Measurements from ENCODE around the gene CDCA7.

DNA sequence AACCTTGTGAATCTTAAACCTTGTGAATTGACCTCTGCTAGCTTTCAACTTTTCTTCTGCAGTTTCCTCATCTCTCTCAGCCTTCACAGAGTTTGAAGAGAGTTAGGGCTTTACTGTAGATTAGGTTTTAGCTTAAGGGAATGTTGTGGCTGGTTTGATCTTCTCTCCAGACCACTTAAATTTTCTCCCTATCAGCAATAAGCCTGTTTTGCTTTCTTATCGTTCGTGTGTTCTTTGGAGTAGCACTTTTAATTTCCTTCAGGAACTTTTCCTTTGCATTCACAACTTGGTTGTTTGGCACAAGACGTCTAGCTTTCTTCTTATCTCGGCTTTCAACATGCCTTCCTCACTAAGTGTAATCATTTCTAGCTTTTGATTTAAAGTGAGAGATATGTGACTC, 2.8 kb upstream of the CDCA7 start:
- TF ChIP-seq, protein P1, sequence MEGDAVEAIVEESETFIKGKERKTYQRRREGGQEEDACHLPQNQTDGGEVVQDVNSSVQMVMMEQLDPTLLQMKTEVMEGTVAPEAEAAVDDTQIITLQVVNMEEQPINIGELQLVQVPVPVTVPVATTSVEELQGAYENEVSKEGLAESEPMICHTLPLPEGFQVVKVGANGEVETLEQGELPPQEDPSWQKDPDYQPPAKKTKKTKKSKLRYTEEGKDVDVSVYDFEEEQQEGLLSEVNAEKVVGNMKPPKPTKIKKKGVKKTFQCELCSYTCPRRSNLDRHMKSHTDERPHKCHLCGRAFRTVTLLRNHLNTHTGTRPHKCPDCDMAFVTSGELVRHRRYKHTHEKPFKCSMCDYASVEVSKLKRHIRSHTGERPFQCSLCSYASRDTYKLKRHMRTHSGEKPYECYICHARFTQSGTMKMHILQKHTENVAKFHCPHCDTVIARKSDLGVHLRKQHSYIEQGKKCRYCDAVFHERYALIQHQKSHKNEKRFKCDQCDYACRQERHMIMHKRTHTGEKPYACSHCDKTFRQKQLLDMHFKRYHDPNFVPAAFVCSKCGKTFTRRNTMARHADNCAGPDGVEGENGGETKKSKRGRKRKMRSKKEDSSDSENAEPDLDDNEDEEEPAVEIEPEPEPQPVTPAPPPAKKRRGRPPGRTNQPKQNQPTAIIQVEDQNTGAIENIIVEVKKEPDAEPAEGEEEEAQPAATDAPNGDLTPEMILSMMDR (IDR thresholded peaks at IDR 0.05): no peak
- TF ChIP-seq POLR2A (IDR thresholded peaks at IDR 0.05): no peak
- no peak for TF ChIP-seq POLR2AphosphoS5 (IDR thresholded peaks at IDR 0.05; ENCODE audit: insufficient read depth in 1 of 2, low read depth in 1 of 2)
